Measurements from ENCODE around the gene TAF5L.
"Not testable (repeated sequence)": the region's sequence is repeated elsewhere in the genome, so short reads cannot be mapped to it uniquely, and the experiment has no call there.

TAF5L gene

DNA sequence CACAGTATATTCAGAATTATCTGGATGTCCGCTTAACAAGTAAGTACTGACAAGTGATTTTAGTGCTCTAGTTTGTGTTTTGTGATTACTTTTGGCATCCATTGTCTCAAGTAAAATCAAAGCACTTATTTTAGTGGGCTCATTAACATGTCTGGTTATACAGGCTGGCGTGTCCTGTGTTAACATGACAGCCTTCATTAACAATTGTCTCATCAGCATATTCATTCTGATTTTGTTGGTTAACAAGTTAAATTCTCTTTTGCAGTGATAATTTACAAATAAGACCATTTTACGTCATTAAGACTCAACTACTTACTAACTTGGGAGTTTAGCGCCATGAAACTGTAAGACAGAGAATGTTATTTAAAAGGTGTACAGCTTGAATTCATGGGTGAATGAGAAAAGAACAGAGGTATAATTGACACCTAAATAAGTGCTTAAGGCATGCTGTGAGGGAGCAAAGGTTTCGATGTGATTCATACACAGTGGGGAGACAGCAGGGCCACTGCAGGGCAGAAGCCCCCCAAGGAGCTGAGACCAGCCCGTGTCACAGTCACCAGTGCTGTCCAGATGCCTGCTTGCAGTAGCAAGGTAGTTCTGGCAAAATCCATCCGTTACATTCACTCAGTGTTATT is 22.4 kb downstream of the TAF5L start:
- no peak for DNase-seq (ENCODE audit: low read depth)

- no peak for DNase-seq (ENCODE audit: low read depth)
Observed at GRCh38 chr1:229600229-229600628, 25.7 kb downstream of the TAF5L start.

DNA sequence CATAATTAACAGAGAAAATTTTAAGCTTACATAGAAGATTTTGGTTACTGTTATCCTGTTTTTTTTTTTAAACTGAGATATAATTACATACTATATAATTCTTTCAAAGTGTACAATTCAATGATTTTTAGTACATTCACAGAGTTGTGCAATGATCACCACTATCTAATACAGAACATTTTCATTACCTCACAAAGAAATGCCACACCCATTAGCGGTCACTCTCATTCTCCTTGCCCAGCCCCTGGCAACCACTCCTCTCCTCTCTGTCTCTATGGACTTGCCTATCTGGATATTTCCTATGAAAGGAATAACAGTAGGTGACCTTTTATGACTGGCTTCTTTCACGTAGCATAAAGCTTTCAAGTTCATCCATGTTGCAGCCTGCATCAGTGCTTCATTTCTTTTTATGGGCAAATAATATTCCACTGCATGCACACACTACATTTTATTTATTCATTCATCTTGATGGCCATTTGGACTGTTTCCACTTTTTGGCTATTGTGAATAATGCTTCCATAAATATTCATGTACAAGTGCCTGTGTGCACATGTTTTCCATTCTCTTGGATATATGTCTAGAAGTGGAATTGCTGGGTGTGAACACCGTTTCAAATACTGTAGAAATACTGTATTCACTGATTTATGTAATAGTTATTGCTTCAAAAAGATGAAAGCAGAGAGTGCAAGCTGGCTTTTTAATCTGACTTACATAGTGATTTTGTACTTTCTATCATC is 26.5 kb downstream of the TAF5L start:
- no peak for DNase-seq (ENCODE audit: low read depth)

DNA sequence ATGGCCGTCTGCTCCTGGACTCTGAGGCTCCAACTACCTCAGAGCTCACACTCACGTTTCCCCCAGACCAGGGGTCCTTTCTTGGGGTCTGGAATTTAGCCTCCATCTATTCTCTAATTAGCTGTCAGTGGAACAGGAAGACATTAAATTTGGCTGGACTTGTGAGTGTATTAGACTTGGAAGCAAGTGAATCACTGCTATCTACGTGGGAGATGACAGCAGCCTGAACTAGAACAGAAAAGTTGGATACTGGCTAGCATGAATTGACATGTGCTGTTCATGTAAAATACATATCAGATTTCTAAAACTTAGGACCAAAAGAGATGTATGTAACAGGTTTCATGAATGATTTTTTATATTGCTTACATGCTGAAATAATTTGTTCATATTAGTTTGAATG is 28.0 kb downstream of the TAF5L start:
- no peak for DNase-seq (ENCODE audit: low read depth)

DNA sequence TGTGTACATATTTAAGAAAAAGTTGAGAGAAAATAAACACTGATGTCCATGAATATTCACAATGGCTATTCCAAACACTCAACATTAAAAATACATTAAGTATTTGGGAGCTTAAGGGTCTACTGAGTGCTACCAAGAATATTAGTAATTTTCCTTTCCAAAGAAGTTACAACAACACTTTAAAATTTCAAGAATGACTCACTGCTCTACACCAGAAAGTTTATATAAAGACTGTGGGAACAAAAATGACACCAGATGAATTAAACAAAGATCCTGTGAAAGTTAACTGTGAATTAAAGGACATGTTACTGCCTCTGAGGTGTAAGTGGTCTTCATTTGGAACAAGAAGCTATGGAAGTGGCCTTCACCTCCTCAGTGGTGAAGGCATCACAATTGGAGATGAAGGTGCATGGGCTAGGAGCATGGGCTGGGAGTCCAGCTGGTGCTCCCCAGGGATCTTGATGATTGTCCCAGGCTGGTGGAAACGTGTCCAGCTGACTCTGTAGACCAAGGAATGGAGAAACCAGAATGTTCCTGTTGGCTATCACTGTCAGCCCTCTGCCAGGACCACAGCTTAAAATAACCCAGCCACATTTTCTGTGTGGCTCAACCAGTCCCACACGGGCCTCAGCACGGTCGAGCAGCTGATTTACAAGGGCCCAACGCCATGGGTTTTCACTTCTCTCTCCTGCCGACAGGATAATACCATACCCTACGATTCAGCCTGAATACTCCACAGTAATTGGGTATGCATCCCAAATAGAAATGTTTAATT is 28.8 kb downstream of the TAF5L start:
- no peak for DNase-seq (ENCODE audit: low read depth)

DNA sequence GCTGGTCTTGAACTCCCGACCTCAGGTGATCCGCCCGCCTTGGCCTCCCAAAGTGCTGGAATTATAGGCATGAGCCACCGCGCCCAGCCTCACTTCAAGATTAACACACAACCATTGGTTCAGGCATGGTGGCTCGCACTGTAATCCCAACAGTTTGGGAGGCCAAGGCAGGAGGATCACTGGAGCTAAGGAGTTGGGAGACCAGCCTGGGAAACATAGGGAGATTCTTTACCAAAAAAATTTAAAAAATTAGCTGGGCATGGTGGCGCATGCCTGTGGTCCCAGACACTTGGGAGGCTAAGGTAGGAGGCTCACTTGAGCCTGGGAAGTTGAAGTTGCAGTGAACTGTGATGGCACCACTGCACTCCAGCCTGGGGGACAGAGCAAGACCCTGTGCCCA is 30.0 kb downstream of the TAF5L start:
- DNase-seq (ENCODE audit: low read depth), result not testable (repeated sequence)

DNA sequence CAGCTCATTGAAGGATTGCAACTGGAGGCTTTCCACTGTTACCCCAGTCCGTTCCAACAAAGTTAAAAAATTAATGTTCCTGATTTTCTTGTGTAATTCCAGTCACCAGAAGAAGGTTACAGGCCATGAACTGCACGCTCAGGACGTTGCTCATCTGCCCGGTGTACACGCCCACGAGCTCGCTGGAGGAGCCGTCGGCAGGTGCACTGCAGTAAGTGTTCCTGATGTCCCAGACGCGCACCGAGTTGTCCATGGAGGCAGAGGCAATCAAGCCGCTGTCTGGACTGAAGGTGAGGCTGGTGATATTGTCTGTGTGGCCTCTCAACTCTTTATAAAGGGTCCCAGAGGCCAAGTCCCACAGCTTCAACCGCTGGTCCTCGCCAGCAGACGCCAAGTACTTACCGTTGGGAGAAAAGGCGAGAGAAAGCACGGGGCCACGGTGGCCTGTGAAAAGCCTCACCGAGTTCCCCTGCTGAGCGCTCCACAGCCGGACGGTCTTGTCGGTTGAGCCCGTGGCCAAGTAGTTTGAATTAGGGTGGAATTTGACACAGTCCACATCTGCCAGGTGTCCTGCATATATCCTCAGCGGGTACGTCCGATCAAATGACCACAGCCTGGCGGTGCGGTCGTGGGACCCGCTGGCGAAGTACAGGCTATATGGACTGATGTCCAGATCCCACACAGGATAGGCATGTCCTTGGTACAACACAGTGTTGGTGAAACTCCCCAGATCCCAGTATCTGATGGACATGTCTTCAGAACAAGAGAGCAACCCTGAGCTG is 31.5 kb downstream of the TAF5L start:
- no peak for DNase-seq (ENCODE audit: low read depth)

DNA sequence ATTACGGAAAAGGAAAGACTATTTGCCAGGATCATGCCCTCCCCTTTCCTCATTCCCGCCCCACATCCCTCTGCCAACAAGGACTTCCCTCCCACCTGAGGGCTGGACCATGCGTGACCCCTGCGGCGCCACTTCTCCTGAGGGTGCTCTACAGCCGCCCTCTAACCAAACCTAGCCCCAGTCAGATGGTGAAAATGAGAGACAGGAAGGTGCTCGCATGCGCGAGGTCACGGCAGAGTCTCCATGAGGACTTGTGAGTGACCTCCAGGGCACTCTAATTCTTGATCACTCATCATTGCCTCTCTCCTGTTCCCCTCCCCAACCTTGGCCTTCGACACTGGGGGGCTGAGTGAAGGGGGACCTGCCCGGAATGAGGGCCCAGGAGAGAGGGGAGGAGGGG is 32.1 kb downstream of the TAF5L start:
- DNase-seq (ENCODE audit: low read depth), result no peak

- no peak for DNase-seq (ENCODE audit: low read depth)
Observed at GRCh38 chr1:229590119-229590518, 35.8 kb downstream of the TAF5L start.

DNA sequence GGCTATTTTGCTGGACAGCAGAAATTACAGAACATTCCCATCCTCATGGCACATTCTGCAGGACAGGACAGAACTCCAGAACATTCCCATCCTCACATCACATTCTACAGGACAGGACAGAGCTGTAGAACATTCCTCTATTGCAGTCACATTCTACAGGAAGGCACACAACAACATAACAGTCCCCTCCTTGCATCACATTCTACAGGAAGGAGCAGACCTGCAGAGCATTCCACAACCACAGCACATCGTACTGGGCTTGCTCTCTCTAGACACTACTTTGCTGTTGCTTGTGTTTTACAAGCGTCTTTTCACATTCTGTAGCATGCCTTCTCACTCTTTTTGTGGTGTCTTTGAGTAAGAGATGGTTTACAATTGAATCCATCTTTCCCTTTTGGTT is 40.6 kb downstream of the TAF5L start:
- DNase-seq (ENCODE audit: low read depth), result no peak

DNA sequence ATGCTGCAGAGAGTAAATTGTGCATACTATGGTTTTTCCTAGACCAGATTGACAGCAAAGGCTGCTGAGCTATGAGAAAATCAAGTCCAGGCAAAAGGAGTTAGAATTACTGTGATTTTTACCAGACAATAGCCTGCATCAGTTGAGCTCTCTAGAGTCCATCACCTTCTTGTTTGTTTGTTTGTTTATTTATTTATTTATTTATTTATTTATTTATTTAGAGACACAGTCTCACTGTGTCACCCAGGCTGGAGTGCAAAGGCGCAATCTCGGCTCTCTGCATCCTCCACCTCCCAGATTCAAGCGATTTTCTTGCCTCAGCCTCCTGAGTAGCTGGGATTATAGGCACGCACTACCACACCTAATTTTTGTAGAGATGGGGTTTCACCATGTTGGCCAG is 43.2 kb downstream of the TAF5L start:
- no peak for DNase-seq (ENCODE audit: low read depth)

- no peak for DNase-seq (ENCODE audit: low read depth)
Observed at GRCh38 chr1:229582011-229582694, 43.8 kb downstream of the TAF5L start.

GRCh38 chr1:229581485-229581884 is 44.4 kb downstream of the TAF5L start:
- no peak for DNase-seq (ENCODE audit: low read depth)

DNA sequence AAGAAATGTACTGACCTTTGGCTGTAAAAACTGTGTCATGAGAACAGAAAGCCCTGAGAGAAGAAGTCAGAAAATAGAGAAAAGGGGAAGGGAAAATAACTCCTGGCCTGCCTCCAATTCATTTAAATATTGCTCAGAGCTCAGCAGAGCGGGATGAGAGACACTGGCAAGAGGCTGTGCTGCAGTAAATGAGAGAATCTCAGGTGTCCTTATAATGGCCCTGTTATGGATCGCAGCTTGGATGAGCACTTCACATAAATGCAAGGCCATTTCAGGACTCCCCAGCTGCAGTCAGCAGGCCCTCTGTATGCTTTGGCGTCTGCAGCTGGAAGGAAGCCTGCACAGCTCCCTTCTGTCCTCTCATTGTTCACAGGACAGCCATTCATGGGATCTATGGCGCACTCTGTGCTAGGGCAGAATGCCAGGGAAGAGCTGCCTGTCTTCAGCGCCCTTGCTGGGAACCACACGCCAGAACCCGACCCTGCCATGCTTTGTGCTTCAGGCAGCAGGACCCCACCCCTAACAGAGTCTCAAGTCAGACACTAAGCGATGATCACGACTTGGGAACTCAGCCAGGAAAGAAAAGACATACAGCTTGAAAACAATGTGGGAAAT is 46.8 kb downstream of the TAF5L start:
- no peak for DNase-seq (ENCODE audit: low read depth)

DNA sequence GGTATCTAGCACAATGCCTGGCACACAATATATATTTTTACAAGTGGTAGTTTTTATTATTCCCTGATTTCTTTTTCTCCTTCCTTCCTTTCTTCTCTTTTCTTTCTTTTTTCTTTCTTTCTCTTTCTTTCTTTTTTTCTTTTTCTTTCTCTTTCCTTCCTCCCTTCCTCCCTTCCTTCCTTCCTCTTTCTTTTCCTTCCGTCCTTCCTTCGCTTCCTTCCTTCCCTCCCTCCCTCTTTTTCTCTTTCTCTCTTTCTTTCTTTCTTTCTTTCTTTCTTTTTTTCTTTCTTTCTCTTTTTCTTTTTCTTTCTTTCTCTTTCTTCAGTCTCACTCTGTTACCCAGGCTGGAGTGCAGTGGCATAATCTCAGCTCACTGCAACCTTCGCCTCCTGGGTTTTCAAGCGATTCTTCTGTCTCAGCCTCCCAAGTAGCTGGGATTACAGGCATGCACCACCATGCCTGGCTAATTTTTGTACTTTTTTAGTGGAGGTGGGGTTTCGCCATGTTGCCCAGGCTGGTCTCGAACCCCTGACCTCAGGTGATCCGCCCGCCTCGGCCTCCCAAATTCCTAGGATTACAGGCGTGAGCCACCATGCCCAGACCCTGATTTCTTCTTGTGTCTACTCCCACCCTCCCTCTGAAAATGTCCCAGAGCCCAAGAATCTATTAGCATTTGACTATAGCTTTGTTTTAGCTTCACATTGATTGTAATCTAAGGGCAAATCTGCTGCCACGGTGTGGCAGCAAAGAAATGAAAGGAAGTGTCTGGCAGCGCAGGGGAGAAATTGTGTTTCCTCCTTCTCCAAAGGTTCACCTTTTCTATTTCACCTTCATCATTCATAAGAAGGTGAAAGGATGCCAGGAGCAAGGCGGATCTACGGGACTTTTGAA is 47.5 kb downstream of the TAF5L start:
- no peak for DNase-seq (ENCODE audit: low read depth)

- DNase-seq (ENCODE audit: low read depth), result no peak
Observed at GRCh38 chr1:229574679-229575442, 51.1 kb downstream of the TAF5L start.

- DNase-seq (ENCODE audit: low read depth), result no peak
Observed at GRCh38 chr1:229572286-229572685, 53.6 kb downstream of the TAF5L start.

DNA sequence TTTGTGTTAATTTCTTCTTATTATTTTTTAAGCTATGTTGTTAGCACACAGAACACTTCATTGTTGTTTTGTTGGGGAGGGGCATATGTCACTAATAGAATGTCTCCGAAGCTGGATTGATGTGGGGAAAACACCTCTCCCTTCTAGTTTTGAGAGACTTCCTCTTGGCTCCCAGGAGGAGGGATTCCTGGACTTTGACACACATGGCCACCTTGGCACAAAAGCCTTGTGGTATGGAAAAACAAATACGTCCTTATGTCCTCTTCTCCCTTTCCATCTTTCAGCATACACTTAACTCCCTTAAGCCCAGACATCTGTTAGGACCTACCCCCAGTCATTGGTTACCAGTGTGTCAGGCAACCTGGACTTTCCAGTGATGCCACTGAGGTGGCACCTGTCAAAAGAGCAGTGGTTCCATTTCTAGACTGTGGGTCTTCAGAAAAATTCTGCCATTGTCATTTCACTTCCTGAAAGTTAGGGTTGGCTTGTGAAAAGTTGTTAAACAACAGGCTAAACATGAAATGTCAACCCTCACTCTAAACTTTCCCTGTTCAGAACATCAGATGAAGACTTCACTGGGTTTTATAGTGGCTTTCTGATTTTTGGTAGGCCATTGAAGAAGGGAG is 54.9 kb downstream of the TAF5L start:
- DNase-seq (ENCODE audit: low read depth), result no peak

GRCh38 chr1:229570305-229570704 is 55.6 kb downstream of the TAF5L start:
- no peak for DNase-seq (ENCODE audit: low read depth)
